Measurements from ENCODE around the gene TCTN2. TPM values are rescaled to one million over a fixed set of nuclear protein-coding genes. Genes with fewer than 3 reads are reported as not detected.

TCTN2 gene
- total RNA-seq, 1 experiment from 2014 or later, result 9.6 TPM

- POLR2A ChIA-PET (ENCODE audit: low non-redundant PET), result no interaction called here
- BruUV-seq (replicated peaks), result no TSS peak
- CTCF ChIA-PET, result no interaction called here
- no peak for TF ChIP-seq EZH2 (IDR thresholded peaks at IDR 0.05; ENCODE audit: borderline replicate concordance, low read depth, low read length, poor library complexity, severe bottlenecking)
- Histone ChIP-seq H3K36me3 (ENCODE audit: insufficient read depth, low read length, poor library complexity, severe bottlenecking) (peaks cover 20% of the 10 kb centered on the region), H3K4me1 (ENCODE audit: insufficient read depth, low read length, poor library complexity, severe bottlenecking) (no peaks in the 10 kb centered on the region), H3K9me3 (ENCODE audit: low read depth, low read length, poor library complexity, severe bottlenecking) (no peaks in the 10 kb centered on the region), H3K4me3 (ENCODE audit: low read depth, low read length, poor library complexity, severe bottlenecking) (no peak overlapping the region), H3K27me3 (replicated peaks; ENCODE audit: insufficient read depth, low read depth, low read length, poor library complexity) (no peaks in the 10 kb centered on the region), H3K27ac (ENCODE audit: low read depth, low read length, poor library complexity, severe bottlenecking) (no peak overlapping the region)
- intact Hi-C loops (cut with micrococcal nuclease; ENCODE audit: unreplicated experiment), result no loop called here
- peak; percentile 27 for DNase-seq (ENCODE audit: low spot score)
These were observed 10.8 kb upstream of the TCTN2 start for GRCh38 chr12:123659996-123660727.

DNA sequence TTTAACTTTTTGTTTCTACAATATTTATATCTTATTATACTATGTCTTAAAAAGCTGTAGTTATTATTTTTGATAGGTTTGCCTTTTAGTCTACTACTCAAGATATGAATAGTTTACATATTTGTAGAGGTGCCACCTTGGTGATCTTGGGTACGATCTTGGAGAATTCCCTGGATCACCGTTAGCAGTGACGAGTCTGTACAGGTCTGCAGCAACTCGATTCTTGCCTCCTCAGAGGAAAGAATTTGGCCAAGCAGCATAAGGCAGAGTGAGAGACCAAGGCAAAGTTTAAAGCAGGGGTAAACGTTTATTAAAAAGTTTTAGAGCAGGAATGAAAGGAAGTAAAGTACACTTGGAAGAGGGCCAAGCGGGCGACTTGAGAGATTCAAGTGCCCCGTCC lies 3.1 kb upstream of the TCTN2 start:
- POLR2A ChIA-PET (ENCODE audit: low non-redundant PET), result interaction anchor here (0.6 kb wide), 1 partner anchor 9 kb away, joined by 3 read pairs; no protein-coding TSS in a partner anchor

GRCh38 chr12:123671876-123672275 lies 963 bp downstream of the TCTN2 start:
- no peaks in the 10 kb centered on the region for H3K9me3 ChIP-seq (ENCODE audit: low read depth, low read length, poor library complexity, severe bottlenecking)
- H3K4me1 ChIP-seq (ENCODE audit: insufficient read depth, low read length, poor library complexity, severe bottlenecking), result peaks cover 4% of the 10 kb centered on the region
- ChIA-PET POLR2A (ENCODE audit: low non-redundant PET) (no interaction called here), CTCF (no interaction called here)
- H3K27ac ChIP-seq (ENCODE audit: low read depth, low read length, poor library complexity, severe bottlenecking), result no peak overlapping the region
- peak overlapping the region; percentile 70 for H3K4me3 ChIP-seq (ENCODE audit: low read depth, low read length, poor library complexity, severe bottlenecking)
- peaks cover 3% of the 10 kb centered on the region for H3K36me3 ChIP-seq (ENCODE audit: insufficient read depth, low read length, poor library complexity, severe bottlenecking)
- intact Hi-C loops (cut with micrococcal nuclease; ENCODE audit: unreplicated experiment), result no loop called here
- BruUV-seq (replicated peaks), result no TSS peak
- H3K27me3 ChIP-seq (replicated peaks; ENCODE audit: insufficient read depth, low read depth, low read length, poor library complexity), result no peaks in the 10 kb centered on the region
- DNase-seq (ENCODE audit: low spot score), result no peak
- TF ChIP-seq, protein P1, sequence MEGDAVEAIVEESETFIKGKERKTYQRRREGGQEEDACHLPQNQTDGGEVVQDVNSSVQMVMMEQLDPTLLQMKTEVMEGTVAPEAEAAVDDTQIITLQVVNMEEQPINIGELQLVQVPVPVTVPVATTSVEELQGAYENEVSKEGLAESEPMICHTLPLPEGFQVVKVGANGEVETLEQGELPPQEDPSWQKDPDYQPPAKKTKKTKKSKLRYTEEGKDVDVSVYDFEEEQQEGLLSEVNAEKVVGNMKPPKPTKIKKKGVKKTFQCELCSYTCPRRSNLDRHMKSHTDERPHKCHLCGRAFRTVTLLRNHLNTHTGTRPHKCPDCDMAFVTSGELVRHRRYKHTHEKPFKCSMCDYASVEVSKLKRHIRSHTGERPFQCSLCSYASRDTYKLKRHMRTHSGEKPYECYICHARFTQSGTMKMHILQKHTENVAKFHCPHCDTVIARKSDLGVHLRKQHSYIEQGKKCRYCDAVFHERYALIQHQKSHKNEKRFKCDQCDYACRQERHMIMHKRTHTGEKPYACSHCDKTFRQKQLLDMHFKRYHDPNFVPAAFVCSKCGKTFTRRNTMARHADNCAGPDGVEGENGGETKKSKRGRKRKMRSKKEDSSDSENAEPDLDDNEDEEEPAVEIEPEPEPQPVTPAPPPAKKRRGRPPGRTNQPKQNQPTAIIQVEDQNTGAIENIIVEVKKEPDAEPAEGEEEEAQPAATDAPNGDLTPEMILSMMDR (conservative IDR thresholded peaks at IDR 0.05; ENCODE audit: low read depth, low read length), result no peak
- no peak for TF ChIP-seq EZH2 (IDR thresholded peaks at IDR 0.05; ENCODE audit: borderline replicate concordance, low read depth, low read length, poor library complexity, severe bottlenecking)

More for the DNA sequence above, 3.1 kb upstream of the TCTN2 start:
- BruUV-seq (replicated peaks), result no TSS peak
- no peak overlapping the region for H3K27ac ChIP-seq (ENCODE audit: low read depth, low read length, poor library complexity, severe bottlenecking)
- intact Hi-C loops (cut with micrococcal nuclease; ENCODE audit: unreplicated experiment), result no loop called here
- CTCF ChIA-PET, result no interaction called here
- TF ChIP-seq, protein P1 (conservative IDR thresholded peaks at IDR 0.05; ENCODE audit: low read depth, low read length), result no peak
- TF ChIP-seq EZH2 (IDR thresholded peaks at IDR 0.05; ENCODE audit: borderline replicate concordance, low read depth, low read length, poor library complexity, severe bottlenecking), result no peak
- H3K4me3 ChIP-seq (ENCODE audit: low read depth, low read length, poor library complexity, severe bottlenecking), result no peak overlapping the region
- H3K36me3 ChIP-seq (ENCODE audit: insufficient read depth, low read length, poor library complexity, severe bottlenecking), result no peaks in the 10 kb centered on the region
- H3K27me3 ChIP-seq (replicated peaks; ENCODE audit: insufficient read depth, low read depth, low read length, poor library complexity), result no peaks in the 10 kb centered on the region
- DNase-seq (ENCODE audit: low spot score), result no peak
- H3K4me1 ChIP-seq (ENCODE audit: insufficient read depth, low read length, poor library complexity, severe bottlenecking), result peaks cover 4% of the 10 kb centered on the region
- H3K9me3 ChIP-seq (ENCODE audit: low read depth, low read length, poor library complexity, severe bottlenecking), result no peaks in the 10 kb centered on the region

GRCh38 chr12:123675436-123675835 lies 4.5 kb downstream of the TCTN2 start:
- intact Hi-C loops (cut with micrococcal nuclease; ENCODE audit: unreplicated experiment), result no loop called here
- no peak for DNase-seq (ENCODE audit: low spot score)
- no TSS peak for BruUV-seq (replicated peaks)
- TF ChIP-seq EZH2 (IDR thresholded peaks at IDR 0.05; ENCODE audit: borderline replicate concordance, low read depth, low read length, poor library complexity, severe bottlenecking), result no peak
- TF ChIP-seq, protein P1 (conservative IDR thresholded peaks at IDR 0.05; ENCODE audit: low read depth, low read length), result no peak
- no peak overlapping the region for H3K27ac ChIP-seq (ENCODE audit: low read depth, low read length, poor library complexity, severe bottlenecking)
- H3K4me3 ChIP-seq (ENCODE audit: low read depth, low read length, poor library complexity, severe bottlenecking), result no peak overlapping the region
- H3K36me3 ChIP-seq (ENCODE audit: insufficient read depth, low read length, poor library complexity, severe bottlenecking), result peaks cover 3% of the 10 kb centered on the region
- H3K27me3 ChIP-seq (replicated peaks; ENCODE audit: insufficient read depth, low read depth, low read length, poor library complexity), result no peaks in the 10 kb centered on the region
- no peaks in the 10 kb centered on the region for H3K9me3 ChIP-seq (ENCODE audit: low read depth, low read length, poor library complexity, severe bottlenecking)
- ChIA-PET CTCF (no interaction called here), POLR2A (ENCODE audit: low non-redundant PET) (no interaction called here)
- peaks cover 4% of the 10 kb centered on the region for H3K4me1 ChIP-seq (ENCODE audit: insufficient read depth, low read length, poor library complexity, severe bottlenecking)
